Cardiac atrium fibroblast (primary cell): ENCODE data around the gene OPN1LW. TPM values are rescaled to one million over a fixed set of nuclear protein-coding genes. Genes with fewer than 3 reads are reported as not detected.

Experiments used
- total RNA-seq: library from RNA; depleted of rRNA; stranded (reverse); fragments of >200 nt; gene quantifications from 2 replicates; pipeline ENCODE4 v1.2.3, GENCODE V29; 2015

Gene OPN1LW
- not detected in 2 replicates for total RNA-seq

GRCh38 chrX:154144010-154144409 is at the start of gene OPN1LW:
OPN1LW (plus strand) TSS chrX:154144243; CDS start chrX:154144284, 41 bp downstream.

GRCh38 chrX:154097589-154098541 is 46.2 kb upstream of the OPN1LW start, which contains the start of gene MECP2:
MECP2 (minus strand) TSS chrX:154097717.

GRCh38 chrX:154182296-154182695 is 38.3 kb downstream of the OPN1LW start, which contains the start of gene OPN1MW:
OPN1MW (plus strand) TSS chrX:154182596; CDS start chrX:154182678, 82 bp downstream.

Other genes starting within 250 kb of the OPN1LW start
- gene AVPR2, start 239.6 kb upstream of the OPN1LW start, total RNA-seq = not detected in 2 replicates
- gene ARHGAP4, start 218.0 kb upstream of the OPN1LW start, total RNA-seq = 1.4 TPM in 1 of 2 replicates, not detected in the other
- gene NAA10, start 209.2 kb upstream of the OPN1LW start, total RNA-seq = 127 and 163 TPM in 2 replicates
- 0.54 and 2.3 TPM in 2 replicates for gene RENBP, start 199.6 kb upstream of the OPN1LW start, total RNA-seq
- gene HCFC1, start 172.4 kb upstream of the OPN1LW start, total RNA-seq = 22.6 and 39.9 TPM in 2 replicates
- 5.2 and 7.8 TPM in 2 replicates for gene TMEM187, start 171.5 kb upstream of the OPN1LW start, total RNA-seq
- gene IRAK1, start 124.3 kb upstream of the OPN1LW start, total RNA-seq = 95.0 and 131 TPM in 2 replicates
- 18.2 and 25.6 TPM in 2 replicates for gene MECP2, start 46.5 kb upstream of the OPN1LW start, total RNA-seq
- gene OPN1MW, start 38.4 kb downstream of the OPN1LW start, total RNA-seq = not detected in 2 replicates
- gene OPN1MW2, start 75.5 kb downstream of the OPN1LW start, total RNA-seq = not detected in 2 replicates
- not detected in 2 replicates for gene OPN1MW3, start 113.3 kb downstream of the OPN1LW start, total RNA-seq
- gene TEX28, start 150.9 kb downstream of the OPN1LW start, total RNA-seq = not detected in 2 replicates
- not detected in 2 replicates for gene TKTL1, start 151.6 kb downstream of the OPN1LW start, total RNA-seq
- 1,709 and 1,856 TPM in 2 replicates for gene FLNA, start 230.4 kb downstream of the OPN1LW start, total RNA-seq
- 54.3 and 54.6 TPM in 2 replicates for gene EMD, start 235.1 kb downstream of the OPN1LW start, total RNA-seq